GM19468 (cell line): ENCODE data around the gene INTS12.
"Not testable (repeated sequence)": the region's sequence is repeated elsewhere in the genome, so short reads cannot be mapped to it uniquely, and the experiment has no call there.

Experiments
- ATAC-seq: cut with Tn5 transposase; IDR thresholded peaks from one replicate; pipeline ENCODE4 v1.9.1; 2021; ENCODE audit warnings: mild to moderate bottlenecking, moderate library complexity, moderate number of reproducible peaks; ENCODE audit not compliant: unreplicated experiment; ENCODE audit errors: extremely low read depth

INTS12 gene, protein sequence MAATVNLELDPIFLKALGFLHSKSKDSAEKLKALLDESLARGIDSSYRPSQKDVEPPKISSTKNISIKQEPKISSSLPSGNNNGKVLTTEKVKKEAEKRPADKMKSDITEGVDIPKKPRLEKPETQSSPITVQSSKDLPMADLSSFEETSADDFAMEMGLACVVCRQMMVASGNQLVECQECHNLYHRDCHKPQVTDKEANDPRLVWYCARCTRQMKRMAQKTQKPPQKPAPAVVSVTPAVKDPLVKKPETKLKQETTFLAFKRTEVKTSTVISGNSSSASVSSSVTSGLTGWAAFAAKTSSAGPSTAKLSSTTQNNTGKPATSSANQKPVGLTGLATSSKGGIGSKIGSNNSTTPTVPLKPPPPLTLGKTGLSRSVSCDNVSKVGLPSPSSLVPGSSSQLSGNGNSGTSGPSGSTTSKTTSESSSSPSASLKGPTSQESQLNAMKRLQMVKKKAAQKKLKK

DNA sequence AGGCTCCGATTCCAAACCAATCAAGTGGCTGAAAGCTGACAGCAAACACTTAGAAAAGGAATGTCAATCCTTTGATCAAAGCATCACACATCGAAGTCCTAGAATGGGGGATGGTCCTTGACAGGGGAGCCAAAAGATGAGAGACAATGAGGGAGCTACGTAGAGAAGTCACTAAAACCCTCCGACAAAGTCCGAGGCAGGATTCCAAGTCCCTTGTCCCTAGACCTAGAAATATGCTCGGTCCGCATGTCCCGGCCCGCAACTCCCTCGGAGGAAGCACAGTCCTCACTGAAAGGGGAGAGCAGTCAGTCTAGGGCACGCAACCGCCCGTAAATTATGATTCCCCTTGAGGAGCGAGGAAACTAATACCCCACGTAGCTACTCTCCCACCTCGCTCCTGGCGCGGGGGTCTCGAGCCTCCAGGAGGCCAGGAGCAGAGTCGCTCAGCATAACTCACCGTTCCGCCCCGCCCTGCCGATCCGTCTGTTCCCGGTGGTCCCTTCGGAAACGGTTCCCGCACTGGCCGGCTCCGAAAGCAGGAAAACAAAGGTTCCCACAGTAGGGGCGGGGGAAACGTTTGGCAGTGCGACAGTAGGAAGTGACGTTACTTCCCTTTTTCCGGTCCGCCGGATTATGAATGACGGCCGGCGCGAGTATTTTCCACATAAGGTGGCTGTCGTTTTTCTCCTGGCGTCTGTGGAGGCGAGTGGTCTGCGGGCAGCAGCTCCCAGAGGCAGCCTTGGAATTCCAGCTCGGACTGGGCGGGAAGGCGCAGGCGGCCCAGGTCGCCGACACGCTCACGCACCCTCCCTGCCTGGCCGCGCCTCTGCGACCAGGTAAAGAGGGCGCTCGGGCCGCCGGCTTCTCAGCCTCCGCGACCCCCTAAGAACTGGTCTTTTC is at the start of gene INTS12, which contains the start of gene GSTCD:
Gene INTS12 (minus strand): TSS at position 509 of the 900 bp plus-strand sequence. CDS start 8,684 bp downstream, outside the sequence.
Gene GSTCD (plus strand): TSS at position 604 of the 900 bp plus-strand sequence. CDS start 8,830 bp downstream, outside the sequence.
- ATAC-seq, result peak; percentile 78

DNA sequence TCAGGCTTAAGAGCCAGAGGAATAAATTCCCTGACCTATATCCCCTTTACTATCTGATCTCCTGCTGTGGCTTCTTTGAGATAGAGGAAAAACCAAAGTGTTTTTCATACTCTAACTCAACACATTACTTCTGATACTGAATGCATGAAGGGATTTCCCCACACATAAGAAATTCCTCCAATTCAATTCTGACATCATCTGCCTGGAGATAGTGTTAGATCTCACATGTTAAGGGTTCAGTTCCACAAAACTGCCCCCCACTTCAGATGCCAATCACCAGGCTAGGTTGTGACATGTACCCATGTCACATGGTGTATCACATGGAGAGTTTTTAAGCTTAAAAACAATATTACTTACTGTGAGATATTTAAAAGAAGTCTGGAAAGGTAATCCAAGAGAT is 46.9 kb upstream of the INTS12 start:
- no peak for ATAC-seq

DNA sequence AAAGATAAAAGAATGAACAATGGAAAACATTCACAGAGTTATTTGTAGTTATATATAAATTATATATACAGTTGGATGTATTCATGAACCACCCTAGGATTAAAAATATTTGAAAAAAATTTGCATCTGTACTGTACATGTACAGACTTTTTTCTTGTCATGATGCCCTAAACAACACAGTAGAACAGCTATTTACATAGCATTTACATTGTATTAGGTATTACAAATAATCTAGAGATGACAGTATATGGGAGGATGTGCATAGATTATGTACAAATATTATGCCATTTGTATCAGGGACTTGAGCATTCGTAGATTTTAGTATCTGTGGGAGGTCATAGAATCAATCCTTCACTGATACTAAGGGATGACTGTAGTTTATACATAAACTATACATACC is 44.9 kb upstream of the INTS12 start:
- no peak for ATAC-seq

DNA sequence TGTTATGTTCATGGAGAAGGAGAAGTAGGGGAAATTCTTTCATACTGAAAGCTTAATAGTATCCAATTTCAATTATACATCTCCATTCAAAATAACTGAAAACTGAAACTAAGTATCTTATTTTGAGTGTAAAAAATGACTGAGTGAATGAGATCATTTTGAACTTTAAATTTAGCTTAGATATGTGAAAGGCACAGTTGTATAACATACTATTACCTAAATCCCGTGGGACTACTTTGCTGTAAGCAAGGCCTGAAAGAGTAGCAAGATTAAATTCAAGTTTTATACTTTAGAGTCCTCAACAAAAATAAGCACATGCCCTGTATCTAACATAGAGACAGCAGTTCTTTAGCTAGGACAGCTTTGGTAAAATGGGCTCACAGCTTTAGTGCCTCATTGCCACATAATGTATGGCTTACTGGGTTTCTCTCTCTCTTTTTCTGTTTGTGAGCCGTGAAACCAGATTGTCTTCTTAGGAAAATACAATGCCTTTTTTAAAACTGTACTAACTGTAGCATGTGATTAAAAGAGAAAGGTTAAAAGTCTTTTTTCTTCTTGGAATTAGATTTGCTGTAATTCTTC is 43.3 kb upstream of the INTS12 start:
- no peak for ATAC-seq

DNA sequence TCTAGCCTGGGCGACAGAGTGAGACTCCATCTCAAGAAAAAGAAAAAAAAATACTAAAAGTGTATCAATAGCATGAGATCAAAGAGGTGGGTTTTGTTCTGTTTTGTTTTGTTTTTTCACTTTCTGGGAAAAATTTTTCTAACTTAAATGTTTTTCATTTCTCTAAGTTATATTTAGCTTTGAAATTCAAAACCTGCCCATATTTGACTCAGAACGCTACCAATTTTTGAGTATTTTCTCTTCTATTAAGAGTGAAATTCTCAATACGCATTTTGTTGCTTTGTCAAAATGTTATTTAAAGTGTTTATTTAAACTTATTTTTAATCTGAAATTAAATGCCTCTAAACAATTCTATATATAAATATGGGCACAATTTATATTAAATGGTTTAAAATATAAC is 39.7 kb upstream of the INTS12 start:
- no peak for ATAC-seq

DNA sequence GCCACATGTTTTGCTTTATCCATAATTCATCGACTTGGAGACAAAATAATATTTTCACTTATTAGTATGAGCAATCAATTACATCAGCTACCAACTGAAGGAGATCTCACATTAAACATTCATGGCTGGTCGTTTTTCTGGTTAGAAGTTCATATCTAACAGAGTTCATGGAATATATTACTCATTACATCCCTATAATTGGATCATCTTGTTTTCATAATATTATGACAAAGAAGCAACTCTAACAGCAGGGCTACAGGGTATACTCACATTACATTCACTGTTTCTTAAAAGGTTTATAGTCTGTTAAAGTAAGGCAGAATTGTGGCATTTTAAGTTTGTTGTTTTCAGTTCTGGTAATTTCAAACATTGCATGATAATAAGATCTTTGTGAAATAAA is 33.1 kb upstream of the INTS12 start:
- ATAC-seq, result no peak

DNA sequence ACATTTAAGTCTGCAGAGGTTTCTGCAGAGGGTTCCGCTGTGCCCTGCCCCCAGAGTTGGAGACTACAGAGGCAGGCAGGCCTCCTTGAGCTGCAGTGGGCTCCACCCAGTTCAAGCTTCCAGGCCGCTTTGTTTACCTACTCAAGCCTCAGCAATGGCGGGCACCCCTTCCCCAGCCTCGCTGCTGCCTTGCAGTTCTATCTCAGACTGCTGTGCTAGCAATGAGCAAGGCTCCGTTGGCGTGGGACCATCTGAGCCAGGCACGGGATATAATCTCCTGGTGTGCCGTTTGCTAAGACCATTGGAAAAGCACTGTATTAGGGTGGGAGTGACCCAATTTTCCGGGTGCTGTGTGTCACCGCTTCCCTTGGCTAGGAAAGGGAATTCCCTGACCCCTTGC is 26.7 kb upstream of the INTS12 start:
- ATAC-seq, result not testable (repeated sequence)

DNA sequence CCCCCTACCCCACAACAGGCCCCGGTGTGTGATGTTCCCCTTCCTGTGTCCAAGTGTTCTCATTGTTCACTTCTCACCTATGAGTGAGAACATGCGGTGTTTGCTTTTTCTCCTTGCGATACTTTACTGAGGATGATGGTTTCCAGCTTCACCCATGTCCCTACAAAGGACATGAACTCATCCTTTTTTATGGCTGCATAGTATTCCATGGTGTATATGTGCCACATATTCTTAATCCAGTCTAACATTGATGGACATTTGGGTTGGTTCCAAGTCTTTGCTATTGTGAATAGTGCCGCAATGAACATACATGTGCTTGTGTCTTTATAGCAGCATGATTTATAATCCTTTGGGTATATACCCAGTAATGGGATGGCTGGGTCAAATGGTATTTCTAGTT is 21.4 kb upstream of the INTS12 start:
- ATAC-seq, result not testable (repeated sequence)

DNA sequence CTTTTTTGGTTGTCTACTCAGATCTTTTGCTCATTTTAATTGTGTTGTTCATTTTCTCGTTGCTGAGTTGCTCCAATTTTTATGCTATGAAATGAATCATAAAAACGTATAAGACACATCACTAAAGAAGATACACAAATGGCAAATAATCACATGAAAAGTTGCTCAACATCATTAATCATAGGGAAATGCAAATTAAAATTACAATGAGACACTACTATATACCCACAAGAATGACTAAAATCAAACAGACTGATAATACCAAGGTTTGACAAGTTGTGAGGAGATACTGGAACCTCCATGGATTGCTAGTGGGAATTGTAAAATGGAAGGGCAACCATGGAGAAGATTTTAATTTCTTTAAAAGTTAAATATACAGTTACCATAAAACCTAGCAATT is 17.1 kb upstream of the INTS12 start:
- no peak for ATAC-seq

DNA sequence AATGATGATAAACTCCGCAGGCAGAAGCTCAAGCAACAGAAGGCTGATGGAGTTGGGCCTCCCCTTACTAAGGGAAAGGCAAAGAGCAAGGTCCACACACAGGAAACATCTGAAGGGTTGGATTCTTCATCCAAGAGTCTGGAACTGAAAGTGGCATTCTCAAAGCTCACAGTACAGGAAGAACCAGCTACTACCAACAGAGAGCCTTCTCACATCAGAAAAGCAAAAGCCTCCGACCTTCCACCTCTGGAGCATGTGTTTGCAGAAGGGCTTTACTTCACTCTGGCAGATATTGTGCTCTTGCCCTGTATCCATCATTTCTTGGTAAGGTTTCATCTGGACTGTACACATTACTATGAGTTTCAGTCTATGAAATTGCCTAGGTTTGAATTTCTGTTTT is 10.7 kb upstream of the INTS12 start:
- ATAC-seq, result no peak

DNA sequence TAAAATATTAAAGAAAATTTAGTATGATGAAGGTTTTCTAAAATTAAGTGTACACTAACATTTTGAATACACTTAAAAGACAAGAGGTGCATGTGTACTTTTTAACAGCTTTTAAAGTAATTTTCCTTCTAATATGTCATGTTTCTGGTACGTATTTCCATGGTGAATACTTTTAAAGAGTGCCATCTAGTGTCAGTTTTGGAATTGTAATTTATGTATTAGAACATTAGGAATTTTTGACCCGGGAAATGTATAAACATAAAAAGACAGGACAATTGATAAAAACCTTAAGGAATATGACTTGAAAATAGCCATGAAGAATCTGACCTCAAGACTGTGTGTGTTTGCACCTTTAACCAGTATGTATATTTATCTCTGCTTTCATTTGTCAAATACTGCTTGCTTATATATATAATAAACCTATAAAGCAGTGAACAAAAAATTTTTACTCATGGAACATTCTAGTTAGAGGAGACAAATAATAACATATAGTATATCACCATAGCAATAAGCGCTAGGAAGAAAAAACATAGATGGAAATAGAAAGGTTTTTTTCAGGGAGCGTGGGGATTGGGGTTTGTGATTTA is 7.3 kb upstream of the INTS12 start:
- no peak for ATAC-seq

DNA sequence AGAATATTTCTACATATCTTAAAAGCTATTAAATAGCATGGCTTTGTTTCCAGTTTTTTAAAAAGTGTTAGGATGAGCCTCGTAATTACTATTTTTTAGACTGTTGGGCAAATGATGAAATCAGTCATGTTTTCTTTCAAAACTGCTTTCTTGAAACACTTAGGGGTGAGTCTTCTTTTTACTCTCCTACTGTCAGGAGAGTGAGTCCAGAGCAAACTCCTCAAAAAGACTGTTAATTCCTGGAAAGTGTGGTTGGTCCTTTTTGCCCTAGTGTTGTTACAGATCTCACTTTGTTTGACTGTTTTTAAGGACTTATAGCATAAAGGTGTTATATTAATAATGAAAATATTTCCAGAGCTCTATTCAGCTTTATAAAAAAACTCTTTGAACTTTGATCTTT is 6.4 kb upstream of the INTS12 start:
- ATAC-seq, result no peak

DNA sequence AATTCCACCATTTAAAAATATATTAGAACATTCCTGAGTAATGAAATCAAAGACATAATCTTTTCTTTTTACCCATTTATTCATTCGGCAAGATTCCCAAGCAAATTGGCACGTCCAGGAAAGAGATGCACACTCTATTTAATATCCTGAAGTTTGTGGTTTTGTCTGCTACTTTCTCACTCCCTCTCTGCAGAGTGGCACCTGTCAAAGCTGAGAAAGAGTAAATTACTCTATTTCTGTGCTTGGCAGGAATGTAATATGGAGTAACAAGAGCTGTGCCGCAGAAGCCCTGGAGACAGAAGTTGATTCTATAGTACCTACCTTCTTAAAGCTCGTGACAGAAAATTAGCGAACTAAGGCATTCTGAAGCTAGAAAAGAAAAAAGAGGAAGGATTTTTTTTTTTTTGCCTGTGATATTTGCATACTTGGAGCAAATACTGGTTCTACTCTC is 5.6 kb upstream of the INTS12 start:
- peak; percentile 56 for ATAC-seq

DNA sequence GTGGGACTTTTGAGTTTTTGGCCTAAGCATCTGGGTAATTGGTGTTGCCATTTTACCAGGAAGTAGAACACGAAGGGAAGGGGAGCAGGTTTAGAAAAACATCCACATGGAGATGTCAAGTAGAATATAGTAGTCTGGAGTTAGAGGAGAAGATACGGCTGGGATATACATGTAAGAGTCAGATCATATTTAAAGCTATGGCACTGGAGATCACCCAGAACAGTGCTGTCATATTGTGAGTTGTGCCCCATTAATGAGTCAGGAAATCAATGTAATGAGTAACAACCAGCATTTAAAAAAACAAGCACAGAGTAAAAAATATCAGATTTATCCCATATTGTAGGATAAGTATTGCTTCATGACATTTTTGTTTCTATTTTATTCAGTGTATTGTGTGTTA is 4.3 kb upstream of the INTS12 start:
- no peak for ATAC-seq

DNA sequence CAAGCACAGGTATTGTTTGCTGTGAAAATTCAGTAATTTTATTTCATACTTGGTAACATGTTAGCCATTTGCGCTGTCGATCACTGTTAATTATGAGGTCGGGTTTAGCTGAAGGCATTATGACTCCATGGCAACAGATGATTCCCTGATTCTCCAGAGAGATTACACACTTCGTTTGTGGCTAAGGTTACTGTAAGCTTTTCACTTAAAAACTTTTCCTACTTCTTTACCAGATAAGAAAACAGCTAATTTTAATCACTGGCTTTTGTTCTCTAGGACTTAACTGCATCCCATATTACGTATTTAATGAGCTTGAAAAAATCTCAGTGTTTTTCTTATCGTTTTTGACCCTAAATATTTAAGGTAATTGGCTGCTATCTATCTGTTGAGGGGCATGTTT is 2.2 kb upstream of the INTS12 start:
- ATAC-seq, result no peak

DNA sequence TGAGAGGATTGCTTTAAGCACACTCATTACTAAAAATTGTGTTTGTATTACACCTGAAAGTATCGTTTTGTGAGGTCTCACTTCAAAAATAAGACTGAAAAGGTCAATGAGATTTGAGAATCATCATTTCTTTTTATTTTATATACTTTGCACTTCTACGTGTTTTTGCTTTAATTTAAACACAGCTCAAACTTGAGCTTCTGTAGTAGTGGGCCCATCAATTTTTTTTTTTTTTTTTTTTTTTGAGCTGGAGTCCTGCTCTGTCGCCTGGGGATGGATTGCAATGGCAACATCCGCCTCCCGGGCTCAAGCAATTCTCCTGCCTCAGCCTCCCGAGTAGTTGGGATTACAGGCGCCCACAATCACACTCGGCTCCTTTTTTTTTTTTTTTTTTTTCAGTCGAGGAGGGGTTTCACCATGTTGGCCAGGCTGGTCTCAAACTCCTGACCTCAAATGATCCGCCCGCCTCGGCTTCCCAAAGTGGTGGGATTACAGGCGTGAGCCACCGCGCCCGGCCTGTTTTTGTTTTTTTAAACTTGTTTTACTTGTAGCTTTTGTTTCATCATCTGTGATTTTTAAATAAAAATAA is 1.6 kb upstream of the INTS12 start:
- no peak for ATAC-seq

DNA sequence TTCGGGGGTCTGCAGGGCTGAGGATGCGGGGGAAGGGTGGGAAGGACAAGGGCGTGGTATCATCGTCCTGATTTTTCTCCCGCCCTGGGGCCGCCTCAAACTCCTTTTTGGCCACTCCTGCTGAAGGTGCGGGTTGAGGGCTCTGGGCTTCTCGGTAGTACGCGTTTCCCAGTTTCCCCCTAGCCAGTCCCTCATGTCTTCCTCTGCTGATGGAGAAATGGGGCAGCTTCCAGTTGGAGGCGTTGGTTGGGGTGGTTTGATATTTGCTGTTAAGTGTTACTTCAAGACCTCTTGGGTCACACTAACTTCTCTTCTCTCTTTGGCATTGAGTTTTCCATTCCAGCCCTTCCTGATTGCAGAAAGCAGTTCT is 577 bp upstream of the INTS12 start:
- ATAC-seq, result peak; percentile 15

DNA sequence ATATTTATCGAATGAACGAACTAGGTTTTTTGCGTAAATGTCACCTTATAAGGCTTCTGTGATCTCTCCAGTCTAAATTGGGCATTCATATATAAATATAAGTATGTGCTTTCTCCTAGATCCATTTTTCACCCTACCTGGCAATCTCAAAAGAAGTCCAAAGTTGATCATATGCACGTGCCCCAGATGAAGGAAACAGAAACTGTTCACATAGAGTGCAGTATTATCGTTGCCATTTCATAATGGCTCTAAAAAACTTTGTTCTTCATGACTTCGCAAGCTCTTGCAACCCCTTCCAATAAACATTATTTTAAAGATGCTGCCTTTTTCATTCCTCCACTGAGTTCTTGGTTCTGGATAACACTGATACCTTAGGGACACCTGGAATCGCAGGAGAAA is 708 bp downstream of the INTS12 start:
- ATAC-seq, result no peak

DNA sequence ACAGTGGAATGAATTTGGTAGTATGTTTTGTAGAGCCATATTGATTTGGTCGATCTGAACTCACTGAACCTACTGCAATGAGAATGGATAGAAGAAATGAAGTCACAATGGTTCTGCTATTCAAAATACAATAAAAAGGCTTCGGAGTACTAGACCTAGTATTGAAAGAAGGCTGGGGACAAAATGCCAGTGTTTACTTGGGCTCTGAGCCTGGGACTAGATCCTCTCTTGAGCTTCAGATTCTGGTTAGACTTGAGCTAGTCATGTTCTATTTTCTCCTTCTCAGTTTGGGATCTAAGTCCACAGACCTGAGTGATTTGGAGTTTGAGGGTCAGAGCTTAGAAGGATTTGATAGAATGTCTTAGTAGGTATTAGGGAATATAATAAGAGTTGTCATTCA is 9.9 kb downstream of the INTS12 start:
- ATAC-seq, result no peak

DNA sequence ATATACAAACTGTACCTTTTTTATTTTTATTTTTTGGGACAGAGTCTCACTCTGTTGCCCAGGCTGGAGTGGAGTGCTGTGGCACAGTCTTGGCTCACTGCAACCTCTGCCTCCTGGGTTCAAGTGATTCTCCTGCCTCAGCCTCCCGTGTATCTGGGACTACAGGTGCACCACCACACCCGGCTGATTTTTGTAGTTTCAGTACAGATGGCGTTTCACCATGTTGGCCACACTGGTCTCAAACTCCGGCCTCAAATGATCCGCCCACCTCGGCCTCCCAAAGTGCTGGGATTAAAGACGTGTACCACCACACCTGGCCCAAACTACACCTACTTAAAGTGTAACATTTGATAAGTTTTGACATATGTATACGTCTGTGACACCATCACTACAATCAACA is 12.7 kb downstream of the INTS12 start:
- not testable (repeated sequence) for ATAC-seq
